Heart left ventricle (tissue), 16 donors: ENCODE results near the gene IFT57. TPM values are rescaled to one million over a fixed set of nuclear protein-coding genes. Genes with fewer than 3 reads are reported as not detected.

Experiments used
- ATAC-seq, 4 donors: fragments of 200-7000 bp; cut with Tn5 transposase; one replicate each; pipeline ENCODE4 v1.9.1; 2020 to 2022; ENCODE audit warnings: moderate library complexity in 4 of 4, mild to moderate bottlenecking in 3 of 4, moderate number of reproducible peaks in 1 of 4
- DNase-seq, 5 donors: peaks; one replicate each; pipeline ENCODE4 v3.0.0-alpha.2; 2020
- H3K27ac ChIP-seq, 12 donors: fragments of 200-600 bp; sonication (generic) in 4 of 12; one replicate each; pipeline versions ENCODE4 v1.5.0 to v1.8.0; 2016 to 2022; ENCODE audit warnings: mild to moderate bottlenecking in 2 of 12
- H3K27me3 ChIP-seq, 9 donors: fragments of 200-600 bp; sonication (generic) in 2 of 9; one replicate each; pipeline versions ENCODE4 v1.5.1 to v1.8.0; 2016 to 2022; ENCODE audit warnings: mild to moderate bottlenecking in 3 of 9
- H3K36me3 ChIP-seq, 9 donors: fragments of 200-600 bp; sonication (generic) in 2 of 9; one replicate each; pipeline versions ENCODE4 v1.5.0 to v1.8.0; 2018 to 2022; ENCODE audit warnings: mild to moderate bottlenecking in 2 of 9
- H3K4me1 ChIP-seq, 12 donors: fragments of 200-600 bp; sonication (generic) in 4 of 12; one replicate each; pipeline versions ENCODE4 v1.5.0 to v1.8.0; 2016 to 2022; ENCODE audit warnings: mild to moderate bottlenecking in 3 of 12
- H3K4me3 ChIP-seq, 12 donors: fragments of 200-600 bp; sonication (generic) in 4 of 12; one replicate each; pipeline versions ENCODE4 v1.5.0 to v1.8.0; 2017 to 2022; ENCODE audit warnings: mild to moderate bottlenecking in 9 of 12, moderate library complexity in 4 of 12
- H3K9me3 ChIP-seq, 12 donors: fragments of 200-600 bp; sonication (generic) in 4 of 12; one replicate each; pipeline versions ENCODE4 v1.5.0 to v1.8.0; 2016 to 2022; ENCODE audit warnings: mild to moderate bottlenecking in 1 of 12
- CTCF ChIP-seq, 12 donors: fragments of 200-600 bp; sonication (generic) in 4 of 12; IDR thresholded peaks; one replicate each; pipeline versions ENCODE4 v1.5.0 to v1.8.0; 2018 to 2022; ENCODE audit warnings: antibody characterized with exemption in 12 of 12, mild to moderate bottlenecking in 5 of 12
- POLR2A ChIP-seq, 2 donors: fragments of 450-650 bp; IDR thresholded peaks; one replicate each; pipeline ENCODE4 v1.6.1; 2017; ENCODE audit warnings: antibody characterized with exemption in 2 of 2, mild to moderate bottlenecking in 2 of 2, moderate library complexity in 2 of 2
- WGBS, 4 donors: extraction: QIAGEN DNeasy Blood & Tissue Kit in 2 of 4; methylation state at CpG; one replicate each; pipeline versions ENCODE4 v1.1.5 to v1.1.7; 2013 to 2018; 5-methylcytosine and 5-hydroxymethylcytosine counted together
- intact Hi-C, 10 donors: fragments of 100-400 bp; cut with DNase I; formaldehyde crosslinking; loops; one replicate each; pipeline versions ENCODE4 v1.11.1 to v1.14.2; 2022
- polyA plus RNA-seq, 2 donors: library from polyadenylated mRNA; stranded (reverse); fragments of 200-250 nt; gene quantifications; one replicate each; pipeline ENCODE4 v1.2.3, GENCODE V29; 2013
- total RNA-seq, 9 donors: library from RNA; depleted of rRNA in 2 of 9; stranded (reverse); fragments of >200 nt in 2 of 9; fragmentation: NEBNext Ultra II Directional in 3 of 9; extraction: Animal tissue kit (Norgen Biotek cat#: 25700) in 3 of 9; gene quantifications; one replicate each; pipeline versions ENCODE4 v1.1.0 to v1.2.4, GENCODE V29; 2016 to 2023
- donor health status: ischemic (EF 13 %, LVEDD 7.1; RV severe dilation, severe dysfunction).
- donor health status: healthy with polysubstance abuse.
- donor health status: DM: no; HTN: yes; CAD: no.
- donor health status: DM: no; HTN: no; CAD: no.
- donor health status: ischemic (EF 25% LVEDD 6.9; RV normal size, moderate dysfunction).
- donor health status: ischemic (EF 25% LVEDD 5.7; RV mildly dilated, moderate dysfunction).
- donor health status: healthy.
- donor health status: DM: yes; HTN: yes; CAD: no.
- donor health status: ischemic (EF 35%, LVEDD 5.7; RV mildly dilated, moderate dysfunction).
- donor health status: nonischemic (EF 11% LVEDD 7.7; RV severe dilation, severe dysfunction).
- donor health status: DM: yes; HTN: yes; CAD: no.
- donor health status: PGD.
- donor health status: ischemic (EF 29% LVEDD 5.4; RV normal size, mild dysfunction).
- donor health status: nonischemic (EF 23%, LVEDD 6.1; RV moderate dilation, normal function).

The IFT57 gene
- total and polyA plus RNA-seq, 11 donors: 4.3 to 36.4 (median 22.9) TPM

- Histone ChIP-seq H3K4me3 (peak overlapping the region in 1 of 12 donors; percentile 29), H3K4me1 (peaks cover 0 to 41% (median 0%) of the 10 kb centered on the region in 12 donors), H3K9me3 (no peaks in the 10 kb centered on the region), H3K36me3 (no peaks in the 10 kb centered on the region), H3K27ac (peak overlapping the region in 1 of 12 donors; percentile 90), H3K27me3 (no peaks in the 10 kb centered on the region)
- ATAC-seq (peak in 2 of 4 donors; percentile 33 to 46), DNase-seq (no peak)
- intact Hi-C loops: loop anchor here in 1 of 10 donors (10.0 kb wide), 1 partner anchor 60 kb away; no protein-coding TSS in a partner anchor
- TF ChIP-seq CTCF (IDR thresholded peaks at IDR 0.05) (no peak), POLR2A (IDR thresholded peaks at IDR 0.05) (no peak)
- 50 to 64% (median 58%) methylated on average over 10 of the region's 10 CpGs for WGBS, 4 donors
Measured at GRCh38 chr3:108124337-108125152, 97.7 kb downstream of the IFT57 start.

GRCh38 chr3:108123326-108123725 lies 98.9 kb downstream of the IFT57 start:
- Histone ChIP-seq H3K27ac (no peak overlapping the region), H3K4me1 (peaks cover 0 to 41% (median 0%) of the 10 kb centered on the region in 12 donors), H3K36me3 (no peaks in the 10 kb centered on the region), H3K4me3 (no peak overlapping the region), H3K9me3 (peaks cover 0 to 3% (median 0%) of the 10 kb centered on the region in 12 donors), H3K27me3 (no peaks in the 10 kb centered on the region)
- intact Hi-C loops: loop anchor here in 1 of 10 donors (10.0 kb wide), 1 partner anchor 59 kb away; no protein-coding TSS in a partner anchor
- 47 to 79% (median 68%) methylated on average over 3 of the region's 3 CpGs for WGBS, 4 donors
- DNase-seq (no peak), ATAC-seq (no peak)
- TF ChIP-seq POLR2A (IDR thresholded peaks at IDR 0.05): no peak
- TF ChIP-seq CTCF (IDR thresholded peaks at IDR 0.05): no peak

GRCh38 chr3:108122276-108122675 lies 99.9 kb downstream of the IFT57 start:
- Histone ChIP-seq H3K4me3 (no peak overlapping the region), H3K4me1 (peaks cover 0 to 33% (median under 1%) of the 10 kb centered on the region in 12 donors), H3K27ac (no peak overlapping the region), H3K9me3 (peaks cover 0 to 3% (median 0%) of the 10 kb centered on the region in 12 donors), H3K36me3 (no peaks in the 10 kb centered on the region), H3K27me3 (no peaks in the 10 kb centered on the region)
- TF ChIP-seq CTCF (IDR thresholded peaks at IDR 0.05) (no peak), POLR2A (IDR thresholded peaks at IDR 0.05) (no peak)
- ATAC-seq (no peak), DNase-seq (no peak)
- intact Hi-C loops: loop anchor here in 1 of 10 donors (10.0 kb wide), 1 partner anchor 57 kb away; no protein-coding TSS in a partner anchor
- 89 to 96% (median 91%) methylated on average over 3 of the region's 3 CpGs for WGBS, 4 donors

GRCh38 chr3:108119398-108120104 lies 102.7 kb downstream of the IFT57 start:
- WGBS, 4 donors: 91 to 97% (median 94%) methylated on average over 3 of the region's 3 CpGs
- Histone ChIP-seq H3K36me3 (no peaks in the 10 kb centered on the region), H3K9me3 (peaks cover 0 to 3% (median 0%) of the 10 kb centered on the region in 12 donors), H3K27me3 (no peaks in the 10 kb centered on the region), H3K27ac (no peak overlapping the region), H3K4me3 (no peak overlapping the region), H3K4me1 (peaks cover 0 to 13% (median 0%) of the 10 kb centered on the region in 12 donors)
- no peak for ATAC-seq
- intact Hi-C loops: loop anchor here in 1 of 10 donors (10.0 kb wide), 1 partner anchor 55 kb away; no protein-coding TSS in a partner anchor
- TF ChIP-seq POLR2A (IDR thresholded peaks at IDR 0.05) (no peak), CTCF (IDR thresholded peaks at IDR 0.05) (no peak)
- DNase-seq: no peak
